ENCODE results near the gene ZFP36L2.

Gene ZFP36L2

GRCh38 chr2:43184339-43184895 is 42.0 kb downstream of the ZFP36L2 start:
- DNase-seq: peak; percentile 70

GRCh38 chr2:43183743-43184142 is 42.7 kb downstream of the ZFP36L2 start:
- no peak for DNase-seq

GRCh38 chr2:43180897-43181296 is 45.5 kb downstream of the ZFP36L2 start:
- DNase-seq: no peak

DNA sequence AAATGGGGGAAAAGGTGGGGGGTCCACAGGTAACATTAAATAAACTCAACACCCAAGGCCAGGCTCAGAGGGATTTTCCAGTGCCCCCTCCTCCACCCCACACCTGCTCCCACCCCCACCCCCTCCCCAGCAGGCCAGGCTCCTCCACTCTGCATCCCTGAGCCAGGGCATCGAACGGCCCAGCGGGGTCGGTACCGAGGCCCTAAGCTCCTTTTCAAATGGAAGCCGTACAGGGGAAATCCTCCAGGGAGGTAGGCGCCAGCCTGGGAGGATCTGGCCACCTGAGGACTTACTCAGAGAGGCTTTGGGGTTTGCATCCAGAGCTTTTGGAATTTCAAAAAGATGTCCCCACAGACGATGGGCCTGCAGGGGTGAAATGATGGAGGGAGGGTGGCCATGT is 46.5 kb downstream of the ZFP36L2 start:
- DNase-seq: no peak

DNA sequence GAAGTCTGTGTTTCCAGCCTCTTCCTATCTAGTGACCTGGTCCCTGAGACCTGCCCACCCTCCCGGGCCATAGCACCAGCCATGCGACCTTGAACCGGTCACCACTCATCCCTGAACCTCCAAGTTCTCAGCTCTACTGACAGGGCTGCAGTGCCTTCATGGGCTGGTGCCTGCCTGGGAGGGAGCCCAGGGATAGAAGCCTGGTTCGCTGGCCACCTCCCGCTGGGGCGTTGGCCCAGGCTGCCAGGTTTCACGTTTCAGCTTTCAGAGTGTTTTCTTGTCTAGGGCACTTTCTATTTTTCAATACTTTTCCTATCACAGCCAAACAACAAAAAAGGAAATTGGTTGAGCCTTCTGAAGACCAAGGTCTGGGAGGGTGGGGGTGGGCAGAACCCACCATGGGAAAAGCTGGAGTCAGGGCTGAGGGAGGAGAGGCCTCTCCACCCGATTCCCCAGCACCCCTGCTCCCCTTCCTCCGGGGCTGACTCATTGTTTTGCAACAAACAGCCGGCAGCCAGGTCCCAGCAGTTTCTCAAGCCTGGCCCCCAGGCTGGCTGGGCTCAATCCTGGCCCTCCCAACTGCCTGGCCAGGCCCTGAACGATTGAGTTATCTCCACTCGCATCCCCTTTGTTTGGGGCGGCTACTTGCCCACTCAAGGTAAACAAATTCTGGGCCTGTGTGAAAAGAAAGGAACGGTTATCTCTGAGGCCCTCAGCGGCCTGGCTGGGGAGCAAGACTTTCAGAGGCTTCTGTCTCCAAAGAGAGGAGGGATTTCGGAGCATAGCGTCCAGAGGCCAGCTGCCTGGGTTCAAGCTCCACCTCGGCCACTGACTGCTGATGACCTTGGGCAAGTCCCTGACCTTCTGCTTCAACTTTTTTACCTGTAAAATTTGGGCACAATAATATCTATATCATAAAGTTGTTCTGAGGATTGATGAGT is 47.5 kb downstream of the ZFP36L2 start:
- DNase-seq: no peak

GRCh38 chr2:43178055-43178598 is 48.3 kb downstream of the ZFP36L2 start:
- no peak for DNase-seq

- DNase-seq: no peak
Measured at GRCh38 chr2:43176449-43176848, 50.0 kb downstream of the ZFP36L2 start.

GRCh38 chr2:43175876-43176275 is 50.5 kb downstream of the ZFP36L2 start:
- DNase-seq: no peak

GRCh38 chr2:43175020-43175441 is 51.4 kb downstream of the ZFP36L2 start:
- no peak for DNase-seq

DNA sequence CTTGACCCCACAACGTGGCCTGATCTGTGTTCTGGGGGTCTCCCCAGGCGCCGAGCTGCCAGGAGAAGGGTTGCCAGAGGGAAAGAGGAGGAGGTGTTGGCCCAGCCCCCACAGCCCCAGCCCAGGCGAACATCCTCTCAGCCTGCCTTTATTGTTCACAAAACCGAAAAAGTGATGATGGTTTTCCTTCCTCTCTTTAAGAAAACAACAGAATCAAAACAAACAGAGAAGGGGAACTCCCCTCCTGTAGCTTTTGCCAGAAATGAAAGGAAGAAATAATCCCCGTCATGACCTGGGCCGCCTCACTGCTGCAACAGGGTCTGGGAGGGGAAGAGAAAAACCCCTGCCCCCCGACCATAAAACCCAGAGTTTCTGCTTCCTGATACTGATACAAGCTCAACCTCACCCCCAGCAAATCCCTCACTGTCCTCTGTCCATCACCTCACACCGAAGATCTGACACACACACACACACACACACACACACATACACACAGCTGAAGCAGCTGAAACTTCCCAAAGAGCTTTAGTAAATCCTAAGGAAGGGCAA is 52.0 kb downstream of the ZFP36L2 start:
- DNase-seq: peak; percentile 79
